GM12878 (cell line): Measurements from ENCODE around the gene ZNF577. TPM values are rescaled to one million over a fixed set of nuclear protein-coding genes. Genes with fewer than 3 reads are reported as not detected.

Experiments
- CBFB ChIP-seq: IDR thresholded peaks from 2 replicates; pipeline ENCODE4 v1.6.1; 2016; ENCODE audit warnings: antibody characterized with exemption, low read depth
- CBX5 ChIP-seq: sonication (generic); IDR thresholded peaks from 2 replicates; pipeline ENCODE4 v1.6.1; 2016; ENCODE audit warnings: low read depth, moderate library complexity, mild to moderate bottlenecking, inconsistent platforms
- FOS ChIP-seq: IDR thresholded peaks from 3 replicates; pipeline ENCODE4 v1.6.1; 2011; ENCODE audit warnings: borderline replicate concordance; ENCODE audit not compliant: insufficient read length; ENCODE audit errors: extremely low read depth
- FOXM1 ChIP-seq: IDR thresholded peaks from 2 replicates; pipeline ENCODE4 v1.6.1; 2012; ENCODE audit warnings: low read depth, mild to moderate bottlenecking, inconsistent platforms, low read length, moderate library complexity
- KAT2A ChIP-seq: conservative IDR thresholded peaks from 2 replicates; pipeline ENCODE4 v1.6.1; 2011; ENCODE audit warnings: low read depth, low read length; ENCODE audit not compliant: control insufficient read depth
- LARP7 ChIP-seq: fragments of 450-650 bp; IDR thresholded peaks from 2 replicates; pipeline ENCODE4 v1.6.1; 2017; ENCODE audit warnings: mild to moderate bottlenecking
- NFYA ChIP-seq: IDR thresholded peaks from 2 replicates; pipeline ENCODE4 v1.6.1; 2011; ENCODE audit warnings: low read depth, mild to moderate bottlenecking, low read length, improper control_type of control experiment, borderline replicate concordance
- NFYB ChIP-seq: IDR thresholded peaks from 2 replicates; pipeline ENCODE4 v1.6.1; 2011; ENCODE audit warnings: low read depth, mild to moderate bottlenecking, low read length, improper control_type of control experiment, moderate library complexity; ENCODE audit not compliant: insufficient read depth
- NR2C2 ChIP-seq: IDR thresholded peaks from 2 replicates; pipeline ENCODE4 v1.6.1; 2011; ENCODE audit warnings: borderline replicate concordance, low read depth; ENCODE audit not compliant: control insufficient read depth, insufficient read length
- PML ChIP-seq: IDR thresholded peaks from 2 replicates; pipeline ENCODE4 v1.6.1; 2012; ENCODE audit warnings: low read length, inconsistent platforms
- RFX5 ChIP-seq: IDR thresholded peaks from 2 replicates; pipeline ENCODE4 v1.6.1; 2011; ENCODE audit warnings: low read depth, low read length, improper control_type of control experiment
- SKIL ChIP-seq: fragments of 450-650 bp; IDR thresholded peaks from 2 replicates; pipeline ENCODE4 v1.6.1; 2017; ENCODE audit warnings: mild to moderate bottlenecking, low read depth, inconsistent platforms; ENCODE audit not compliant: poor library complexity, severe bottlenecking
- SPI1 ChIP-seq: IDR thresholded peaks from 2 replicates; pipeline ENCODE4 v1.6.1; 2011; ENCODE audit warnings: low read depth, mild to moderate bottlenecking, low read length, moderate library complexity, borderline replicate concordance; ENCODE audit not compliant: insufficient read depth
- SUPT20H ChIP-seq: IDR thresholded peaks from 2 replicates; pipeline ENCODE4 v1.6.1; 2011; ENCODE audit warnings: low read depth, mild to moderate bottlenecking, low read length, moderate library complexity, borderline replicate concordance; ENCODE audit not compliant: control insufficient read depth
- TARDBP ChIP-seq: IDR thresholded peaks from 2 replicates; pipeline ENCODE4 v1.6.1; 2016; ENCODE audit warnings: borderline replicate concordance
- YBX1 ChIP-seq: fragments of 450-650 bp; IDR thresholded peaks from 2 replicates; pipeline ENCODE4 v1.6.1; 2016; ENCODE audit warnings: antibody characterized with exemption
- ZNF24 ChIP-seq: fragments of 450-650 bp; IDR thresholded peaks from 2 replicates; pipeline ENCODE4 v1.6.1; 2017; ENCODE audit warnings: antibody characterized with exemption, mild to moderate bottlenecking
- ZNF592 ChIP-seq: fragments of 450-650 bp; IDR thresholded peaks from 2 replicates; pipeline ENCODE4 v1.6.1; 2017; ENCODE audit warnings: mild to moderate bottlenecking, moderate library complexity
- polyA plus RNA-seq, 11 experiments: library from polyadenylated mRNA; depleted of rRNA in 4 of 11; unstranded in 6 of 11; stranded (reverse) in 5 of 11; fragments of >200 nt; fragmentation: Nextera tagmentation in 4 of 11; fragmentation: Illumina TruSeq in 1 of 11; extraction: Ambion mirVana in 4 of 11; extraction: Trizol in 1 of 11; gene quantifications; 1 replicate in 1 of 11; 2 replicates in 10 of 11; pipeline versions ENCODE4 v1.2.1 to v1.2.3, GENCODE V29; 2011 to 2016; ENCODE audit warnings: inconsistent platforms in 2 of 11, missing spikeins in 2 of 11, low read depth in 1 of 11
- total RNA-seq, 4 experiments: library from RNA; depleted of rRNA in 3 of 4; stranded (reverse); fragments of >200 nt in 3 of 4; fragmentation: Illumina TruSeq in 1 of 4; extraction: Trizol in 1 of 4; gene quantifications; 2 replicates each; pipeline versions ENCODE4 v1.2.1 to v1.2.3, GENCODE V29; 2013 to 2021
- TF ChIP-seq, protein P1 (sequence below): IDR thresholded peaks from 2 replicates; pipeline ENCODE4 v1.6.1; 2011; ENCODE audit warnings: borderline replicate concordance, low read depth, mild to moderate bottlenecking, moderate library complexity, mixed read lengths, low read length; ENCODE audit not compliant: insufficient read depth; ENCODE audit errors: extremely low read length
- TF ChIP-seq, protein P2 (sequence below): fragments of 450-650 bp; conservative IDR thresholded peaks from 2 replicates; pipeline ENCODE4 v1.6.1; 2017; ENCODE audit warnings: mild to moderate bottlenecking, moderate library complexity

Gene ZNF577
- total and polyA plus RNA-seq, 10 of the 15 experiments (the other 5 are each of a cell fraction or from before 2014, with no cell fraction given), result 1.0 to 6.1 (median 4.5) TPM

DNA sequence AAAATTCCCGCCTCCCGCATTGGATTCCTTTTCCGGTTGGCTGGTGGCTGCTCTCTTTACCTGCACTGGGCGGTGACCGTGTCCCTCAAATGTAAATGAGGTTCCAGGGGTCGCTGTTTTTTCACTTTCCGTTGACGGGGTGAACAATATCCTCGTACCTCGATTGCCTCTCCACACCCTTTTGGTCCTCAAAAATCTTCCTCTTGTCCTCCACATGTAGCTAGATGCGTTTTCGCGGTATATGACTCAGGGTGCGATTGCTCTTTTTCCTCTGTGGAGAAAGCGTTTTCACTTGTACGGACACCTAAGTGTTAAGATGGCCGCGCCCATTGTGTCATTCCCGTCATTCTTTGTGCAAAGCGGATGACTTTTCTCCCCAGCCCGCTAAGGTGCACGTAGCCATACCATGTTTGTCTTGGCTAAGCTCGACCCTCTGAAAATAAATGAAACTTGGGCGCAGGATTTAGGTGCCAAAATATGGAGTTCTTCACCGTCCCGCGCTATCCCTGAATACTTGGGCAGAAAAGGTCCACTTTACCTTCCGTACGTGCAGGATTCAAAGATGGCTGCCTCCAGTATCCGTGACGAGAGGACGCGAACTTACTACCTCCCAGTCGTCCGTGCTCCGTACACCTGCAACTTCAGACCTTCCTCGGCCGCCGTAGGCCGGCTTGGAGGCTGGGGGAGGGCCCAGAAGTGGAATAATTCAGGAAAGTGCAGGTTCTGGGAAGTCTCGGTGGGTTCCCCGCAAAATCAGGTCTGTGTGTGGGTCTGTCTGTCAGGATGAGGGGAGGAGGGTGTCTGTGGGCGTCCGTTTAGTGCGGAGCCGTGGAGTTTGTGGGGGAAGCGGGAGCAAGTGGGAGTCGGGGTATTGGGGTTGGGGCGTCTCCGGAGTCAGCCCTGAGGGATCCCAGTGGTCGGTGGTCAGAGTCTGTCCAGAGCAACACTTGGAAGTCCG lies 39.3 kb upstream of the ZNF577 start, which contains the start of gene ZNF613 (continued):
- no peak for TF ChIP-seq SPI1
- peak; percentile 31; the same call in 1 of the 2 replicates for TF ChIP-seq CBFB
- TF ChIP-seq, protein P1, sequence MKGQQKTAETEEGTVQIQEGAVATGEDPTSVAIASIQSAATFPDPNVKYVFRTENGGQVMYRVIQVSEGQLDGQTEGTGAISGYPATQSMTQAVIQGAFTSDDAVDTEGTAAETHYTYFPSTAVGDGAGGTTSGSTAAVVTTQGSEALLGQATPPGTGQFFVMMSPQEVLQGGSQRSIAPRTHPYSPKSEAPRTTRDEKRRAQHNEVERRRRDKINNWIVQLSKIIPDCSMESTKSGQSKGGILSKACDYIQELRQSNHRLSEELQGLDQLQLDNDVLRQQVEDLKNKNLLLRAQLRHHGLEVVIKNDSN, result no peak
- no peak for TF ChIP-seq ZNF592
- TF ChIP-seq FOXM1, result no peak
- TF ChIP-seq YBX1, result no peak
- 0 out of 2 replicates have a peak, but pooled peaks have one; percentile 67 for TF ChIP-seq NFYB
- TF ChIP-seq SUPT20H, result no peak
- no peak for TF ChIP-seq LARP7
- no peak for TF ChIP-seq NR2C2
- TF ChIP-seq ZNF24, result 0 out of 2 replicates have a peak, but pooled peaks have one; percentile 50
- peak; percentile 26 for TF ChIP-seq SKIL
- TF ChIP-seq TARDBP, result 0 out of 2 replicates have a peak, but pooled peaks have one; percentile 13
- TF ChIP-seq, protein P2, sequence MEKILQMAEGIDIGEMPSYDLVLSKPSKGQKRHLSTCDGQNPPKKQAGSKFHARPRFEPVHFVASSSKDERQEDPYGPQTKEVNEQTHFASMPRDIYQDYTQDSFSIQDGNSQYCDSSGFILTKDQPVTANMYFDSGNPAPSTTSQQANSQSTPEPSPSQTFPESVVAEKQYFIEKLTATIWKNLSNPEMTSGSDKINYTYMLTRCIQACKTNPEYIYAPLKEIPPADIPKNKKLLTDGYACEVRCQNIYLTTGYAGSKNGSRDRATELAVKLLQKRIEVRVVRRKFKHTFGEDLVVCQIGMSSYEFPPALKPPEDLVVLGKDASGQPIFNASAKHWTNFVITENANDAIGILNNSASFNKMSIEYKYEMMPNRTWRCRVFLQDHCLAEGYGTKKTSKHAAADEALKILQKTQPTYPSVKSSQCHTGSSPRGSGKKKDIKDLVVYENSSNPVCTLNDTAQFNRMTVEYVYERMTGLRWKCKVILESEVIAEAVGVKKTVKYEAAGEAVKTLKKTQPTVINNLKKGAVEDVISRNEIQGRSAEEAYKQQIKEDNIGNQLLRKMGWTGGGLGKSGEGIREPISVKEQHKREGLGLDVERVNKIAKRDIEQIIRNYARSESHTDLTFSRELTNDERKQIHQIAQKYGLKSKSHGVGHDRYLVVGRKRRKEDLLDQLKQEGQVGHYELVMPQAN, result no peak
- no peak for TF ChIP-seq NFYA
- no peak; the same call in 1 of the 2 replicates for TF ChIP-seq CBX5
- no peak for TF ChIP-seq RFX5
- no peak for TF ChIP-seq FOS
- TF ChIP-seq PML, result no peak
- no peak for TF ChIP-seq KAT2A
